Hepatocyte (in vitro differentiated cells): ENCODE data around the gene C16orf89.
"Not testable (repeated sequence)": the region's sequence is repeated elsewhere in the genome, so short reads cannot be mapped to it uniquely, and the experiment has no call there.

Experiments
- CTCF ChIP-seq: fragments of 200-600 bp; sonication (generic); IDR thresholded peaks from 2 replicates; pipeline ENCODE4 v1.5.1; 2016; ENCODE audit warnings: antibody characterized with exemption, mild to moderate bottlenecking; ENCODE audit not compliant: poor library complexity
- EZH2phosphoT487 ChIP-seq: fragments of 200-600 bp; sonication (generic); IDR thresholded peaks from one replicate; pipeline ENCODE4 v1.6.1; 2018; ENCODE audit warnings: antibody characterized with exemption, mild to moderate bottlenecking, low read depth, moderate library complexity; ENCODE audit not compliant: unreplicated experiment, severe bottlenecking

- not testable (repeated sequence) for TF ChIP-seq CTCF, EZH2phosphoT487
Observed at GRCh38 chr16:5088086-5088790, 22.5 kb upstream of the C16orf89 start.
